Bronchial epithelial cell (primary cell): ENCODE results near the gene RNFT2. TPM values are rescaled to one million over a fixed set of nuclear protein-coding genes. Genes with fewer than 3 reads are reported as not detected.
A peak's percentile ranks its signal among the peaks of the same experiment; 100 is the strongest.

ENCODE experiments used
- DNase-seq: peaks from one replicate; pipeline ENCODE4 v3.0.0-alpha.2; 2010; ENCODE audit warnings: low read depth
- FAIRE-seq: peaks from 2 replicates; lab custom pipeline; 2011; peaks lifted over from hg19 to GRCh38; lab: Jason Lieb, UNC
- H3K27me3 ChIP-seq: 2 replicates; pipeline ENCODE4 v1.5.1; 2011; ENCODE audit warnings: low read length; ENCODE audit not compliant: control insufficient read depth, insufficient read depth
- H3K36me3 ChIP-seq: 2 replicates; pipeline ENCODE4 v1.5.1; 2011; ENCODE audit warnings: low read length; ENCODE audit not compliant: control insufficient read depth, insufficient read depth
- H3K4me3 ChIP-seq: 2 replicates; pipeline ENCODE4 v1.5.1; 2011; ENCODE audit warnings: mild to moderate bottlenecking, low read depth, low read length, control low read depth
- total RNA-seq: library from RNA; depleted of rRNA; stranded (reverse); fragments of >200 nt; gene quantifications from 2 replicates; pipeline ENCODE4 v1.2.1, GENCODE V29; 2014
- TF ChIP-seq, protein P1 (sequence below): IDR thresholded peaks from 2 replicates; pipeline ENCODE4 v1.5.1; 2011; ENCODE audit warnings: mild to moderate bottlenecking, moderate library complexity, low read length, control low read depth, inconsistent platforms; ENCODE audit not compliant: insufficient read depth, severe bottlenecking

The RNFT2 gene
- total RNA-seq, 1 donor from 2014 or later = 0.26 TPM

DNA sequence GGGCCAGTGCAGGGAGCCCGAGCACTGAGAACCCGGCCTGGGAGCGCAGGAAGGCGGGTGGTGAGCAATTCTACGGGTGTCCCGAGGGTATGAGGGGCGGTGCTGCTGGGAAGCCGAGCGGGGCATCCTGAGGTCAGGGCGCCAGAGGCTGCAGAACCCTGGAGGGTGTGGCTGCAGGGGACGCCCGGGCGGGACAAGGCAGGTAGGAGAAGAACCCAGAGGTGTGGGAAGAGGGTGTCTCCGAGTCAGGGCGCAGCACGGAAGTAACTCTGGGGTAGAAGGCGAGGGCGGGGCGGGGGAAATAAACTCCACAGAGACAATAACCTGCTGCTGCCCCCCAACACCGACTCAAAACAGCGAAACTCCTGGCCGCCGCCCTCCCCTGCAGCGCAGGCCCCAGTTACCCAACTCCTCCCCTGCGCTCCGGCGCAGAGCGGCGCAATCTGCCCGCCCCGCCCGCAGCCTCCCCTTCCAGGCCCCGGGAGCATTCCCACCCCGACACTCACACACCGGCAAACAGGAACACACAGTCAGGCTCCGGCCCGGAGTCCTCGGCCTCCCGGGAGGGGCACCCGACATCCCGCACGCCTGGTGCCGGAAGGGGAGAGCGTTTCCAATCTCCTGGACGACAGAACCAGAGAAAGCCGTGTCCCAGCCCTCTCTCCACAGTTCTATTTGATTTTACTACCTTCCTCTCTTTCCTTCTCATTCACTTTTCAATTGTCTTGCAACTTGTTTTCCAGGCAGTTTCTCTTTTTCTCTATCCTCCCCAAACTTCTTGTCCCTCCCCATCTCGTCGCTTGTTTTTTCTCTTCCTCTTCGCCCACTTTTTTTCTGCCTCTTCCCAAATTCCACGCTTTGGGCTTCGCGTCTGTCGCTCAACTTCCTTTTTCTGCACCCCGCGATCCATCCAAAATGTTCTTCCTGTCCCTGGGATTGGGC lies 140.7 kb downstream of the RNFT2 start:
- peak overlapping the region; percentile 18 for H3K4me3 ChIP-seq

DNA sequence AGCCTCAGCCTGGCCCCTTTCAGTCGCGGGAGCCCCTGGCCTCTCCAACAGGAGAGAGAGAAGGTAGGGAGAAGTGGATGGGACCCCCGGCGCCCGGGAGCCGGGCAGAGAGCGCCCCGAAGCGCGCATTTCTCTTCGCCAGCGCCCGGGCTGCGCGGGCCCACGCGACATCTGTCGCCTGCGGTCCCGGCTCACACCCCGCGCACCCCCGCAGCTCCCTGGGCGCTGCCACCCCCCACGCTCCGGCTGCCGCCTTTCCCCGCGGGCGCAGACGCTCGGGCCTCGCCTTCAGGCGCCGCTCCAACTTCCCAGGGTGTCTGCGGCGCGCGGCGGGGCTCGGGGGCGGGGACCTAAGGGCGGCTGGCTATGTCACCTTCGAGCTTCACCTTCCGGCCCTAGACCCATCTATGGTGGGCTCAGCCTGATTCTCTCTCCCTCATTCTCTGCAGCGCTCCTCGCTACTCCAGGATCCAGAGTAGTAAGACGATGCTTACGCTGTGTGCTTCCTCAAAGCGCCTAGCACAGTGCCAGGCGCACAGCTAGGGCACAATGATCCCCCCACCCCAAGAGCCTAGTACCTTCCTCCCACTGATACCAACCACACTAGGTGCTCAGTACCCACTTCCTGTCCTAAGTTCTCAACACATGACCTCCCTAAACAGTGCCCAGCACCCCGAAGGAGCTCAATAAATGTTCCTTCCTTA lies 141.5 kb downstream of the RNFT2 start:
- H3K27me3 ChIP-seq = peaks cover 22% of the 10 kb centered on the region

More for the DNA sequence above, 140.7 kb downstream of the RNFT2 start:
- DNase-seq (peak; percentile 25), FAIRE-seq (no peak)
- no peaks in the 10 kb centered on the region for H3K36me3 ChIP-seq
- H3K27me3 ChIP-seq = peaks cover 21% of the 10 kb centered on the region
- TF ChIP-seq, protein P1, sequence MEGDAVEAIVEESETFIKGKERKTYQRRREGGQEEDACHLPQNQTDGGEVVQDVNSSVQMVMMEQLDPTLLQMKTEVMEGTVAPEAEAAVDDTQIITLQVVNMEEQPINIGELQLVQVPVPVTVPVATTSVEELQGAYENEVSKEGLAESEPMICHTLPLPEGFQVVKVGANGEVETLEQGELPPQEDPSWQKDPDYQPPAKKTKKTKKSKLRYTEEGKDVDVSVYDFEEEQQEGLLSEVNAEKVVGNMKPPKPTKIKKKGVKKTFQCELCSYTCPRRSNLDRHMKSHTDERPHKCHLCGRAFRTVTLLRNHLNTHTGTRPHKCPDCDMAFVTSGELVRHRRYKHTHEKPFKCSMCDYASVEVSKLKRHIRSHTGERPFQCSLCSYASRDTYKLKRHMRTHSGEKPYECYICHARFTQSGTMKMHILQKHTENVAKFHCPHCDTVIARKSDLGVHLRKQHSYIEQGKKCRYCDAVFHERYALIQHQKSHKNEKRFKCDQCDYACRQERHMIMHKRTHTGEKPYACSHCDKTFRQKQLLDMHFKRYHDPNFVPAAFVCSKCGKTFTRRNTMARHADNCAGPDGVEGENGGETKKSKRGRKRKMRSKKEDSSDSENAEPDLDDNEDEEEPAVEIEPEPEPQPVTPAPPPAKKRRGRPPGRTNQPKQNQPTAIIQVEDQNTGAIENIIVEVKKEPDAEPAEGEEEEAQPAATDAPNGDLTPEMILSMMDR = no peak

DNA sequence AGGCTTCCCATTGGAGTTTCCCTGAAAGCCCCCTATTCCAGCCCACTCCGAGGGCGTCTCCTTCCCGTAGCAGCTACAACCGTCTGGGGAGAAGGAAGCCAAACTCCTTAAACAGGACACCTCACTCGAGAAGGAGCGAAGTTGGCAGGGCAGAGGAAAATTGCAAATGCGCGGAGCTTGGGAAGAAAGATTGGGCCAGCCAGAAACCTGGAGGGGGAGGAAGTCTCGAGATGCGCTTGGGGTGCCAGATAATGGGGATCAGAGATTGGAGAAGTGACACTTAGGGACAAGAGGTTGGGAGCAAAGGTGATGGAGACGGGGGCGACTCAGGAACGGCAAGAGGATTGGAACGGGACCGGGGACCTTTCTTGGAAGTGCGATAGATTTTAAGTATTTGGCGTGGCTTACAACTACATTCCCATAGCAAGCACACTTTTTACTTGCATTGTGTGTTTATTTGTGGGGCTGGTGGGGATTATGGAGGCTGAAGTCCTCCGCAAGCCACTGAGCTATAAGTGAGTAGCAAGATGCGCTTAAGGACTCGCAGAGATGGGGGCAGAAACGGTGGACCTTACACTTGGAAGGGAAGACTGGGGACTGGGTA lies 142.2 kb downstream of the RNFT2 start:
- H3K36me3 ChIP-seq = no peaks in the 10 kb centered on the region
- no peak for FAIRE-seq
- TF ChIP-seq, protein P1 = no peak
- no peak for DNase-seq
- H3K4me3 ChIP-seq = no peak overlapping the region
- peaks cover 22% of the 10 kb centered on the region for H3K27me3 ChIP-seq

More for the DNA sequence above, 141.5 kb downstream of the RNFT2 start:
- no peak for FAIRE-seq
- TF ChIP-seq, protein P1 = no peak
- Histone ChIP-seq H3K36me3 (no peaks in the 10 kb centered on the region), H3K4me3 (no peak overlapping the region)
- DNase-seq = no peak

DNA sequence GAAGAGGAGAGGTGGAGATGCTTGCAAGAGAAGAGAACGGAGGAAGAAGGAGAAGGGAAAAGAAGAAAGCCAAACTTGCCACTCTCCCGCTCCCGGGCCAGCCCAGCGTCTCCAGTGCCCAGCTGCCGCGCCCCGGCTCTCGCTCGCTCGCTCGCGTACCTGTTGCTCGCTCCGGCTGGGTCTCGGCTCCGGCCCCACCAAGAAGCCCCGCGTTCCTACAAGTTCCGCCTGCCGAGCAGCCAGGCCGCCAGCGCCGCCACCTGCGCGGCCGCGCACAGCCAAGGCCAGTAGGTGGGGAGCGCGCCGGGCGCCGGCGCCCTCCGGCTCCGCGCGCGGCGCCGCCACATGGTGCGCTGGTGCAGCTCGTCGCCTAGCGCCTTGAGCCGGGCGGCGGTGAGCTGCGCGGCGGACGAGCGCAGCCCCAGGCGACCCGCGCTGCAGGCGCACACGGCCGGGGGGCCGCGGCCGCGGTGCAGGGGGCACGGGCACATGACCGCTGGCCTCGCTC lies 142.8 kb downstream of the RNFT2 start:
- H3K36me3 ChIP-seq = no peaks in the 10 kb centered on the region
- H3K27me3 ChIP-seq = peaks cover 21% of the 10 kb centered on the region
- H3K4me3 ChIP-seq = peak overlapping the region; percentile 6
- TF ChIP-seq, protein P1 = no peak
- no peak for DNase-seq
- no peak for FAIRE-seq

DNA sequence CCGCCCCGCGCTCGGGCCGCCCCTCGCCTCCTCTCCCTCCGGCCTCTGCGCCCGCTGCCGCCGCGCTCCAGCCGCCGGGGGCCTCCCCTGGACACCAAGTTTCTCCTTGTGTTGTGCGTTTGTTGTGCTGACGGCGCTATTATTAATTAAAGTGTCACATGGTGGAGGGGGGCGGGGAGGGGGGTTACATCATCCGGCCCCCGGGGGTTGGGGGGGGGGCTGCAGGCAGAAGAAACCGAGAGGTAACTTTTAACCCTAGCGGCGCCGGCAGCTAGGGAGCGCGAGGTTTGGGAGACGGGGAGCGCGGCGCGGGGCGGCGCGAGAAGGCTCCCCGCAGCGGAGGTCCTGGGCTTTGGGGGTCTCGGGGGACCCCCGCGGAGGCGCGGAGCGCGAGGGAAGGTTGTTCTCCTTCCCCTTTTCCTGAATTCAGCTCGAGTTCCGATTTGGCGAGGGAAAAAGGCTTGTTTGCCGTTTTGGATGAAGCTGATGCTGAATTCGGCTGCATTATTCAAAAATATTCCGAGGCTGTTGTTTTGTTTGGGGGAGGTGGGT lies 143.3 kb downstream of the RNFT2 start, which contains the start of gene HRK:
TSS of gene HRK (minus strand) at position 117 of the 552 bp plus-strand sequence. CDS start 134 bp downstream, outside the sequence.
- TF ChIP-seq, protein P1 = no peak
- DNase-seq = no peak
- no peaks in the 10 kb centered on the region for H3K36me3 ChIP-seq
- H3K27me3 ChIP-seq = peaks cover 20% of the 10 kb centered on the region
- no peak for FAIRE-seq
- H3K4me3 ChIP-seq = peak within 1 kb of the TSS; percentile 6
